VCaP (cell line): ENCODE measurements around the gene TP53I3.
"Not testable (repeated sequence)": the region's sequence is repeated elsewhere in the genome, so short reads cannot be mapped to it uniquely, and the experiment has no call there.

Experiments
- H3K27ac ChIP-seq: fragments of 450-650 bp; 2 replicates; pipeline ENCODE4 v1.5.1; 2017
- TF ChIP-seq, protein P1 (sequence below): fragments of 450-650 bp; conservative IDR thresholded peaks from 2 replicates; pipeline ENCODE4 v1.5.1; 2017; ENCODE audit warnings: mild to moderate bottlenecking, moderate library complexity

The TP53I3 gene

DNA sequence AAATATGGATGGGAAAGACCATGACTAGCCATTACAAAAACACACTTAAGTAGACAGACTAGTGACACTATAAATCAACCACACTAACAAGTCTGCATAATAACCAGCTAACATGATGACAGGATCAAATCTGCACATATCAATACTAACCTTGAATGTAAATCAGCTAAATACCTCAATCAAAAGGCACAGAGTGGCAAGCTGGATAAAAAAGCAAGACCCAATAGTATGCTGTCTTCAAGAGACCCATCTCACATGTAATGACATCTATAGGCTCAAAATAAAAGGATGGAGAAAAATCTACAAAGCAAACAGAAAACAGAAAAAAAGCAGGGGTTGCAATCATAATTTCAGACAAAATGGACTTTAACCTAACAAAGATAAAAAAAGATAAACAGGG is 22.2 kb upstream of the TP53I3 start:
- no peak overlapping the region for H3K27ac ChIP-seq
- TF ChIP-seq, protein P1, sequence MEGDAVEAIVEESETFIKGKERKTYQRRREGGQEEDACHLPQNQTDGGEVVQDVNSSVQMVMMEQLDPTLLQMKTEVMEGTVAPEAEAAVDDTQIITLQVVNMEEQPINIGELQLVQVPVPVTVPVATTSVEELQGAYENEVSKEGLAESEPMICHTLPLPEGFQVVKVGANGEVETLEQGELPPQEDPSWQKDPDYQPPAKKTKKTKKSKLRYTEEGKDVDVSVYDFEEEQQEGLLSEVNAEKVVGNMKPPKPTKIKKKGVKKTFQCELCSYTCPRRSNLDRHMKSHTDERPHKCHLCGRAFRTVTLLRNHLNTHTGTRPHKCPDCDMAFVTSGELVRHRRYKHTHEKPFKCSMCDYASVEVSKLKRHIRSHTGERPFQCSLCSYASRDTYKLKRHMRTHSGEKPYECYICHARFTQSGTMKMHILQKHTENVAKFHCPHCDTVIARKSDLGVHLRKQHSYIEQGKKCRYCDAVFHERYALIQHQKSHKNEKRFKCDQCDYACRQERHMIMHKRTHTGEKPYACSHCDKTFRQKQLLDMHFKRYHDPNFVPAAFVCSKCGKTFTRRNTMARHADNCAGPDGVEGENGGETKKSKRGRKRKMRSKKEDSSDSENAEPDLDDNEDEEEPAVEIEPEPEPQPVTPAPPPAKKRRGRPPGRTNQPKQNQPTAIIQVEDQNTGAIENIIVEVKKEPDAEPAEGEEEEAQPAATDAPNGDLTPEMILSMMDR: no peak

DNA sequence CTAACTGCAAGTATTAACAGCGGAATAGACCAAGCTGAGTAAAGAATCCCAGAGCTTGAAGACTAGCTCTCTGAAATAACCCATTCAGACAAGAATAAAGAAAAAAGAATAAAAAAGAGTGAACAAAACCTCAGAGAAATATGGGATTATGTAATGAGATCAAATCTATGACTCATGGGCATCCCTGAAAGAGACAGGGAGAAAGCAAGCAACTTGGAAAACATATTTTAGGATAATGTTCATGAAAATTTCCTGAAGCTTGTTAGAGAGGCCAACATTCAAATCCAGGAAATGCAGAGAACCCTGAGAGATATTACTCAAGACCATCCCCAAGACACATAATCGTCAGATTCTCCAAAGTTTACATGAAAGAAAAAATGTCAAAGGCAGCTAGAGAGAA is 21.2 kb upstream of the TP53I3 start:
- H3K27ac ChIP-seq: no peak overlapping the region
- TF ChIP-seq, protein P1: no peak

DNA sequence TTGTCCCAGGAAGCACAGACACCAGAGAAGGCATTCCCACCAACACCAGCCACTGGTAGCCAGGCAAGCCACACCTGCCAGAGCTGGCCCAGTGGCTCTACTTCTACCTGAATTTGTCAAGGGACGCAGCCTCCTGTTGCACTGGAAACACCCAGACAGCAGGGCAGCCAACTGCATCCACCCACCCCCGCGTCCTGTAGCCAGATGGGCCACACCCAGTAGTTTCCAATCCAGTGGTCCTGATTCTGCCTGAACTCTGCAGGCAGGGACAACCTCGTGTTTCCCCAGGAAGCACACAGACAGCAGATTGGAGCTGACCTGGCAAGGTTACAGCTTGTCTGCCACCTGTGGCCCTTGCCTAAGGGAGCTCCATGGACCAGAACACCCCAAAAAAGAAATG is 20.3 kb upstream of the TP53I3 start:
- TF ChIP-seq, protein P1: no peak
- H3K27ac ChIP-seq: no peak overlapping the region

DNA sequence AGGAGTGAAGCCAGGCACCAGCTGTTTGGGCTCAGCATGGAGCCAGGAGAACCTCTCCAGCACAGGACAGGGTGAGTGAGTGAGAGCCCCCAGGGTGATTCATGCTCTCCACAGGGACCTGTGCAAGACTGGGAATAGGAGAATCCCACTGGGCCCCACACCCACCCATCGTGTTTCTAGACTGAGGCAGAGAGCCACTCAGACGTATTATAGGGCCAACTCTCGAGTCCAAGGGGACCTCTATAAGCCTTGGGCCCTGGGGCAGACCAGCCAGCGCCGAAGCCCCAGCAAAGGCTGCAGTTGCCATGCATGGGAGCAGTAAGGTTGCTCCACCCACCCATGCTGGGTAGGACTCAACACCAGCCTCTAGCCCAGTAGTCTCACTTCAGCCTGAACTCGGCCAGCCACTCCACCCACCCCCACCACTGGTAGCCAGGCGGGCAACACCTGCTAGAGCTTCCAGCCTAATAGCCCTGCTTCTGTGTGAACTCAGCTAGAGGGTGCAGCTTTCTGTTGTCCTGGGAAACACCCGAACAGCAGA is 19.5 kb upstream of the TP53I3 start:
- TF ChIP-seq, protein P1: no peak
- H3K27ac ChIP-seq: no peak overlapping the region

DNA sequence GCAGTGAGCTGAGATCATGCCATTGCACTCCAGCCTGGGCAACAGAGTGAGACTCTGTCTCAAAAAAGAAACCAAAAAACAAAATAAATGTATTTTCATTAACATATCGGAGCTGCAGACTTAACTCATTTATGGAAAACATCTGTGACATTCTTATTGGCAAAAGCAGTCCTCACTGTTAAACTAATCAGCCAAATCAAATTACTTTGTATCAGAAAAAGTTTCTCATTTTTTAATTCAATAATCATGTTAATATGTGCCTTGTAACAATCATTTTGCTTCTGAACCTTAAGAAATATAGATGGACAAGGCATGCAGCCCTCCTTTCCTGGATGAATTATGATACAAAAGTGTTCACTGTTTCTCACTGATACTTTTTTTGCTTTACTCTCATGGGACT is 18.0 kb upstream of the TP53I3 start:
- H3K27ac ChIP-seq: no peak overlapping the region
- TF ChIP-seq, protein P1: no peak

DNA sequence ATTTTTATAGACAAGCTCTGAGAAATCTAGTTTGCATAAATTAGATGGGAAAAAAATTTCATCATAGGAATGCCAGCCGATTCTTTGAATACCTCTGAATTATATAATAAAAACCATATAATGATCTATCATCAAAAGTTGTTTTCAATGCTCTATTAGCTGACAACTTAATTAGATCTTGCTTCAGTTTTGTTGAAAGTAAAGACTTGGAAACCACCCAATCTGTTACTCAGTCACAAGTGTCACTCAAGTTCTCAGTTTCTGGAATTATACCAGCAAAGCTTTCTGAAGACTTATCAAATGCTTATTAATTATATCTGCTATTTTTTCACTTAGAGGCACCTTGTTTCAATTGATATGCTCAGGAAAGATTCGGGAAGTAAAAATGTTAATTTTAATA is 17.4 kb upstream of the TP53I3 start:
- TF ChIP-seq, protein P1: no peak
- H3K27ac ChIP-seq: no peak overlapping the region

DNA sequence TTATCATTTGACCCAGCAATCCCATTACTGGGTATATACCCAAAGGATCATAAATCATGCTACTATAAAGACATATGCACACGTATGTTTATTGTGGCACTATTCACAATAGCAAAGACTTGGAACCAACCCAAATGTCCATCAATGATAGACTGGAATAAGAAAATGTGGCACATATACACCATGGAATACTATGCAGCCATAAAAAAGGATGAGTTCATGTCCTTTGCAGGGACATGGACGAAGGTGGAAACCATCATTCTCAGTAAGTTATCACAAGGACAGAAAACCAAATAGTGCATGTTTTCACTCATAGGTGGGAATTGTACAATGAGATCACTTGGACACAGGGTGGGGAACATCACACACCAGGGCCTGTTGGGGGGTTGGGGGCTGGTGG is 16.1 kb upstream of the TP53I3 start:
- H3K27ac ChIP-seq: not testable (repeated sequence)

DNA sequence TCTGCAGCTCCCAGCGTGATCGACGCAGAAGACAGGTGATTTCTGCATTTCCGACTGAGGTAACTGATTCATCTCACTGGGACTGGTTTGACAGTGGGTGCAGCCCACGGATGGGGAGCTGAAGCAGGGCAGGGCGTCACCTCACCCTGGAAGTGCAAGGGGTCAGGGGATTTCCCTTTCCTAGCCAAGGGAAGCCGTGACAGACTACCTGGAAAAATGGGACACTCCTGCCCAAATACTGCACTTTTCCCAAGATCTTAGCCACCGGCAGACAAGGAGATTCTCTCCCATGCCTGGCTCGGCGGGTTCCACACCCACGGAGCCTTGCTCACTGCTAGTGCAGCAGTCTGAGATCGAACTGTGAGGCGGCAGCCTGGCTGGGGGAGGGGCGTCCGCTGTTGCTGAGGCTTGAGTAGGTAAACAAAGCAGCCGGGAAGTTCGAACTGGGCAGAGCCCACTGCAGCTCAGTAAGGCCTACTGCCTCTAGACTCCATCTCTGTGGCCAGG is 10.6 kb upstream of the TP53I3 start:
- not testable (repeated sequence) for H3K27ac ChIP-seq

DNA sequence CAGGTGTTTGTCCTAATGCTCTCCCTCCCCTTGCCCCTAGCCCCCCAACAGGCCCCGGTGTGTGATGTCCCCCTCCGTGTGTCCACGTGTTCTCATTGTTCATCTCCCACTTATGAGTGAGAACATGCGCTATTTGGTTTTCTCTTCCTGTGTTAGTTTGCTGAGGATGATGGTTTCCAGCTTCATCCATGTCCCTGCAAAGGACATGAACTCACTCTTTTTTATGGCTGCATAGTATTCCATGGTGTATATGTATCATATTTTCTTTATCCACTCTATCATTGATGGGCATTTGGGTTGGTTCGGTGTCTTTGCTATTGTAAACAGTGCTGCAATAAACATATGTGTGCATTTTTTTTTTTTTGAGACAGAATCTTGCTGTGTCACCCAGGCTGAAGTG is 8.6 kb upstream of the TP53I3 start:
- H3K27ac ChIP-seq: not testable (repeated sequence)
